HG03175 (cell line): ENCODE results near the gene STX8.

Source experiments
- ATAC-seq: cut with Tn5 transposase; IDR thresholded peaks from one replicate; pipeline ENCODE4 v1.9.1; 2021; ENCODE audit warnings: mild to moderate bottlenecking, moderate library complexity; ENCODE audit not compliant: unreplicated experiment

STX8 gene

DNA sequence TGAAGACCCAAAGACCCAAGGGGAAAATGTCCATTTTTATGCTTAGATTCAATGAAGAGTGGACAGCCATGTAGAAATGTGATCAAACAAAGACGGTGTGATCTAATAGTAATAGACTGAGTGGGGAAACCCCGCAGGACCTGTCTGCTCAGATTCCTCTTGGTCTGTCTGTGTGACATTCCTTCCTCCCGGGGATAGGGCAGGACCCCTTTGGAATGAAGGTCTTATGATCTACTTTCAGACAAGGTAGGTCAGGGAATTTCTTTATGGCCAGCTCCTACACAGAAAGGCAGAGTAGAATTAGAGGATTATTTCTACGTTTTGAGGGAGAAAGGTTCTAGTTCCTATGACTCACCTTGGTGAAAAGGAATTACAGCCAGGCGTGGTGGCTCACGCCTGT lies 267.6 kb downstream of the STX8 start:
- ATAC-seq: no peak

DNA sequence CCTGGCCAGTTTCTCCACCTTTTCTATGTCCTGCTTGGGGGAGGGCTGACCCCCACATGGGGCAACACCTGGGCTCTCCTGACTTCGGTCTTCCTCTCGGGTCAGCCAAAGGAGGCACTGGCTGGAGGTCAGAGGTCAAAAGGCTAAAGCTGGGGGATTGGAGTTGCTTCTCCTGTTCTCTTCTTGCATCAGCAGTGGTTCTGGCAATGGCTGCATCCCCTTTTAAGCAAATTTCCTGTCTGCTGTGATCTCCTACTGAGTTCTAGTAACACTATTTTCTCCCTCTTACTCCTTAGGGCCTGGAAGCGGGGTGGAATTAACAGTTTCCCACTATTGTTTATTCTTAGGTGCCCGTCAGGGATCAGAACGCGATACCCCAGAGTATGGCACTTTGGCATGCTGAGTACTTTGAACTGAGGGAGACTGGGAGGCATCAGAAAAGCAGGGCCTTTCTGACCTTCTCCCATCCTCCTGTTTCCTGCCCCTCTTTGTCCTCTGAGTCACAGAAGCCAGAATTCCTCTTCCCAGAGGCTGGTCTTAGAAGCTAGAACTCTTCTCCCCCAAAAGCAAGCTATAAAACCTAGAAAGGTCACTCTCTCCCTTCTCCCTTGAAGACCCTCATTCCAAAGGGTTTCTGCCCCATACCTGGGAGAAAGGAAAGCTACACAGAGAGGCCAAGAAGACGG lies 268.2 kb downstream of the STX8 start:
- no peak for ATAC-seq

DNA sequence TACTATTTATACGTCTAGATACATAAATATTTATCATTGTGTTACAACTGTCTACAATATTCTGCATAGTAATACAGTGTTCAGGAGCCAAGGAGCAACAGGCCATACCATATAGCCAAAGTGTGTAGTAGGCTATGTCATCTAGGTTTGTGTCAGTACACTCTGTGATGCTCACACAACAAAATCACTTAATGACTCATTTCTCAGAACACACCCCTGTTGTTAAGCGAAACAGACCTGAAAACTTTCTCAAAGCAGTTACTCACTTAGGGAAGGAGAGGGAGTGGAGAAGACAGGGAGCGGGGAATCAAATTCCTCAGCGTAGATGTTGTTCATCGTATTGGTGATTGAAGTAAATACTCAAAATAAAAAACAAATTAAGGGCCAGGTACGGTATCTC lies 269.5 kb downstream of the STX8 start:
- no peak for ATAC-seq

DNA sequence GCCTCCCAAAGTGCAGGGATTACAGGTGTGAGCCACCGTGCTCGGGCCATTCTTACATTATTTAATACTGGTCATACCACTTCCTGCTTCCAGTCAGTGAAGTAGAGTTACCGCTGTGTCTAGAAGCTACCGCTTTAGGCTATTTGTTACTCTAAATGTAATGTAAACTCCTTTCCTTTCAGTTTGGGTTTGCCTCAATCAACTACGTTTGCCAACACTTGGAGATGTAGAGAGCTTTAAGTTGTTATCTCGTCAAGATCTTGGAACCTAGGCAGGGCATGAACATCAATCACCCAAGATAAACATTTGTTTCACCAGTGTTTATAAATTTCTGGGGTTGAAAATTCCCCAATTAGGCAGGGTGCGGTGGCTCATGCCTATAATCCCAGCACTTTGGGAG lies 275.9 kb downstream of the STX8 start:
- no peak for ATAC-seq

DNA sequence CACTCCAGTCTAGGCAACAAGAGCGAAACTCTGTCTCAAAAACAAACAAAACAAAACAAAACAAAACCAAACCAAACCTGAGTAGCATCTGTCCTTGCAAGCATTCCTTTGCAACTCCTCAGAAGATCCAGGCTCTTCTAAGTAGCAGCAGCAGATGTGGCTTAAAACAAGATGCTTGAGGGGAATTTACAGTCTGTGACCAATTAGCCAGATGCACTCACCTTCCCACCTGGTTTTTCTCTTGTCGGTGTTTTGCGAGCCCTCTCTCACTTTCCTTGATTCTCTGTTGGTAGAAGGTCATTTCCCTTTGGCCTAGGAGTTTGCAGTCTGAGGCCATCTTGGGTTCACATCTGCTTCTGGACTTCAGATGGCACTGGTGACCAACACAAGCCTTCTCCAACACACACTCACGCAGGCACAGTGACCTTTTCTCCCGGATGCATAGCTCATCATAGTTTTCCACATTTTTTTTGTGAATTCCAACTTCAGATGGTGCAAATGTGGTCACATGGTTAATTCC lies 276.8 kb downstream of the STX8 start:
- no peak for ATAC-seq

DNA sequence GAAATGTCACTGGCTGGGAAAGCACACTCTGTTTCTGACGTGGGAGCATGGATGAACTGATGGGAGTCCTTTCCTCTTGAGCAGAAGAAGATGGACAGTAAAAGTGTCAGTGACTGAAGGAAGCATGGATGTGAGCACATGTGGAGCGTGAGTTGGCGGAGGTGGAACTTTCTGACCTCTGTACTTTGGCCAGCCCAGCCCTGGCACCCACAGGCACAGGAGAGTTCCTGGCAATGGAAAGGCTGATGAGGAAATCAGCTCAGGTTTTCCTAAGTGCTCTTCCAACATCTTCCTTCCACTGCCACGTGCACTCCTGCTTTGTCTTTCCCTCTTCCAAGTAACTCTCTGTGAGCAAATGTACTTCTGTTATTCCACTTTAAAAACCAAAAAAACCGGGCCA lies 277.5 kb downstream of the STX8 start:
- ATAC-seq: no peak

DNA sequence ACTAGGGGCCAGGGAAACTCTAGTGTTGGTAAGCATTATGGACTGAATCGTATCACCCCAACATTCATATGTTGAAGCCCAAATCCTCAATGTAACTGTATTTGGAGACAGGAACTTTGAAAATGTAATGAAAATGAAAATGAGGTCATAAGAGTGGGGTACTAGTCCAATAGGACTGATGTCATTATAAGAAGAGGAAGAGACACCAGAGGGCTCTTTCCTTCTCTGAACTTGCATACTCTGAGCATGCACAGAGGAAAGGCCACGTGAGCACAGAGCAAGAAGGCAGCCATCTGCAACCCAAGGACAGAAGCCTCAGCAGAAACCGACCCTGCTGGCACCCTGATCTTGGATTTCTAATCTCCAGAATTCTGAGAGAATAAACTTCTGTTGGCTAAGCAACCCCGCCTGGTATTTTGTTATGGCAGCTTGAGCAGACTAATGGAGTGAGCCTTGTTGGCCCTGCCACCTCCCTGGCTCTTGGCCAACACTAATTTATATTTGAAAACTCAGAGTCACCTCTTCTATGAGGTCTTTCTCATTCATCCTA lies 280.9 kb downstream of the STX8 start:
- ATAC-seq: no peak

DNA sequence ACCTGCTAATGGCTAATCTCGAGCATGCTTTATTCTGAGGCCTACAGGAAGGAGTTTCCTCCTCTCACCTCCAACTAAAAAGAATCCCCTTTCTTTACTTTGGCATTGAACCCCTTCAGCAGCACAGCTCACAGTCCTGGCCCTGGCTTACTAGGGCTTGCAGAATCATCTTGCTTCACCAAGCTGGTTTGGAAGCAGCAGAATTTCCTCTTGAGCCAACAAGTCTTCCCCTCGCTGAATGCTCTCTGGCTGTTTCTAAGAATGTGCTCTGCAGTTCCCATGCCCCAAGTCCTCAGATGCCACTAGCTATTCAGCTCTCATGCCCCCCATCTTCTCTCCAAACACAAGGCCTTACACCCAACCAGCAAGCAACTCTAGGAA lies 283.1 kb downstream of the STX8 start:
- ATAC-seq: no peak

DNA sequence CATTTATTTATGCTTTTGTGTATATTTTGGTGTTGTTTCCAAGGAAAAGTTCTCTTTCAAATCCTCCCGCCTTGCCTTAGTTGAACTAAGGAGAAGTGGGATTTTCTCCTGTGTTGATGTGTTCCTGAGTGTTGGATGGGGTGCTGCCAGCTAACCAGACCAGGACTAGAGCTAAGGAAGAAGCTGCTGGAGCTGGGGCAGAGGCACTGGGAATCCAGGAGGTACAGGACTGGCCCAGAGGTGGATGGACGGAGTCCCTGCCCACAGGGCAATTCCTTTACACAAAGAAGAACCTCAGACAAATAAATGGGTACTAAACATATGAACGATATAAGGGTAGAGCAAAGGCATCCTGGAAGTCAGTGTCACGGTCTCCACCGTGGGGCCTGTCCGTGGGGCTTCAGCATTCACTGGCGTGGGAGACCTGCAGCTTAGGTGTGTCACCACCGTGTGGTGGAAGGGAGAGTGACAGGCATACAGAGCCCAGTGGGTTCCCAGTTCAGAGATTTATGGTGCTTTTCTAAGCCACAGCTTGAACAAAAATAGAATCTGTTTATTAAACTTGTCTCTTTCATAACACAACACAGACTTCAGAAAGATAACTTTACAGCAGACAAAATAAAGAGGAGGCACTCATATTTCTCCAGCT lies 283.6 kb downstream of the STX8 start:
- ATAC-seq: no peak

DNA sequence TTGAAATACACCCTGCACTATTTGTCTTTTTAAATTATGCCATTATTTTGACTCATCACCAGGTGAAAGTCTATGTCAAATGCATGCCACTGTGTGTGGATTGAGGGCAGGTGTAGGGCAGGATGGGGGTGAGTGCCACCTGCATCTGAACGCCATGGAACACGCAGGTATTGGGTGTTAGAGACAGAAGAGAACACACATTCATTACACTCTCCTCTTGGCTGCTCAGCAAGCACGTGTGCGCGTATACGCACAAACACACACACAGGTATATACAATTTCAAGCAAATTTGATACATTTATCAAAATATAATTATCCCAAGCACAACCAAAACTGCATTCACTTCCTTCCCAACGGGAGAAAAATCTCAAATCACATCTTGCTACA lies 285.4 kb downstream of the STX8 start:
- ATAC-seq: no peak

DNA sequence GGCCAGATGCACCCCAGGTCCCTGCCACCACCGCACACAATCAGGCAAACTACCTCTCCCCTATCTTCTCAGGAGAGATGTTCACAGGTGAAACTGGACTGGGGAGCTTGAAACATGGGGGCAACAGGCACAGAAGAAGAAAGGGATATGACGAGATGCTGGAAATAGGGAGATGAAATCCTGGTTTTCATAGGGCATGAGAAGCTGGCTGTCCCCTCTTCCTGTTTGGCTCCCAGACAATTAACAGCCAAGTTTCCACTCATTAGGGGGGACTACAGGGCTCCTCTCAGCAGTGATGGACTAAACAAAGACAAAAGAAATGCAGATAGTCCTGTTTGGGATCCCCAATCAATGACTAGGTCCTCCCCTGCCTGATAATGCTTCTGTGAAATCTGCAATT lies 288.3 kb downstream of the STX8 start:
- no peak for ATAC-seq

DNA sequence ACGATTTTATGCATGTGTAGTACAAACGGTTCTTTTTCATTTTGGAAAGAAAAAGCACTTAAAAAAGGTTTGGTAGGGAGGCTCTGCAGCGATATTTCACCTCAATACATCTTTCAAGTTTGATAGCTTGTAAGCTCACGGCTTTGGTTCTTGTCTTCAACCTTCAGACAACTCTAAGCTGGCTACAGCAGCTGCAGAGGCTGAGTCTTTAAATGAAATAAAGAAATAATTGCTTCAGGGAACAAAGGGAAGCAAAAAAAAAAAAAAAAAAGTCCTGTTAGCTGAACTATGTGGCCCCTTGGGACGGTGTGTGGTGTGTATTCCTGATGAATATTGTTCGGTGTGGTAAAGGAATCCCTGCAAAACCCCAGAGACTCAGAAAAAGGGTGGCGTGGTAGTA lies 289.2 kb downstream of the STX8 start:
- ATAC-seq: no peak

DNA sequence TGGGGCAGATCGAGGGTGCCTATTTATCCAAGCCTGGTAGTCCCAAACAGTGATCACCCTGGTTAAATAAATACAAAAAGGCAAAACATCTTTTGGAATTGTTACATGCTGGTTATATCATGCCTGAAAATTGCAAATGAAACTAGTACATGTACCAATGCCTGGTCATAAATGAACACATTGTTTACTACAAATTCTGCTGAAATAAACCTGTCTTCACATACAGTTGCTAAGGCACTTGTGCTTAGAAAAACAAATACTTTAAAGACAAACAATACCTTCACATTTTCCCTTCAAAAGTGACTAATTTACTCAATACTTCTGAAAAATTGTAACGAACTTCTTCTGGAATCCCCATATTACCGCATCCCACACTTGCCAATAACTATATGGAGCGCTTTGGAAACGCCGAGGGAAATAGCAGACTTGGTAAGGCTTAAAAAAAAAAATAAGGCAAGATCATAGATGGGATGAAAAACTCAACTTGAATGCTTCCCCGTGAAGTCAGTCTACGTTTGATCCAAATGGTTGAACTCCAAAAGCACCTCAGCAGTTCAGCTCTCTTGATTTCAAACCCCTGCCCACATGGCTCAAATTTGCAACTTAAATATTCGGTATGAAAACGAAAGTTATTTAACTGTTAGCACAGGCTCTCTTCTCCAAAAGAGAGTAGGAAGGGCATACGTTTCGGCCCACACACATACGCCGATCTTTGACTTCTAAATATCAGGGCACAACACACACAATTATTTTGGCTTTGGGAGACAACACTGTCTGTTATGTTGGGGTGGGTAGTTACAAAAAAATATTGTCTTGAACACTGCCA lies 289.8 kb downstream of the STX8 start:
- no peak for ATAC-seq

DNA sequence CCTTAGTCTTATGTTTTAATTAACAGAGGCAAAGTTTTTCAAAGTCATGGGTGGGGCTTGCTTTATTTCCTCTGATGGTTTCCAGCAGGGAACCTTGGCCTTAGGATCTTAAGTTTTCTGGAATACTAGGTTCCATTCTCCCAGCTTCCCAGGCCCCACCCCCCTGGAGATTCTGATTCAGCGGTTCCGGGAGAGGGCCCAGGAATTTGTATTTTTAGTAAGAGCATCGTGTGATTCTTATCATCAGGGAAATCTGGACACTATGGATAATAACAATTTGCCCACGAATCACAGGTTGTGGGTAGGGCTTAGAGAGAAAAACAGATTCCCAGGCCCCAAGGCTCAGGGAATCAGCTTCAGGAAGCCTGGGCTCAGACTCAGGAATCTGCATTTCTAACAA lies 290.7 kb downstream of the STX8 start:
- no peak for ATAC-seq

DNA sequence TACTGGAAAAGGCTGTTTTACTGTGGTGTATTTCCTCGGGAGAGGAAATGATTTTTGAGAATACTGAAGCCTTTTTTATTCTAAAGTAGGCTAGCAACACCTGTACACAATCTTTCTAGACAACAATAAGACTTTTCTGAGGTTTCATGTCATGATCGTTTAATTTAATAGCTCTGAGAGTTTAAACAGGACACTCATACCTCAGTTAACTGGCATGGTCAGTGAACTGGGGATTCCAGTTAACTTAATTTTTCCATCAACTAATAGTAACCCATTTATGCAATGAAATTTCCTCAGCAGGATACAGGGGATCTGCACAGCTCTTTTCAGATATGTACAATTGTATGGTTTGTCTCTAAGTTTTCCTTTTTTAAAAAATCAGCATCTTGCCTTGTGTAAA lies 291.7 kb downstream of the STX8 start:
- no peak for ATAC-seq

DNA sequence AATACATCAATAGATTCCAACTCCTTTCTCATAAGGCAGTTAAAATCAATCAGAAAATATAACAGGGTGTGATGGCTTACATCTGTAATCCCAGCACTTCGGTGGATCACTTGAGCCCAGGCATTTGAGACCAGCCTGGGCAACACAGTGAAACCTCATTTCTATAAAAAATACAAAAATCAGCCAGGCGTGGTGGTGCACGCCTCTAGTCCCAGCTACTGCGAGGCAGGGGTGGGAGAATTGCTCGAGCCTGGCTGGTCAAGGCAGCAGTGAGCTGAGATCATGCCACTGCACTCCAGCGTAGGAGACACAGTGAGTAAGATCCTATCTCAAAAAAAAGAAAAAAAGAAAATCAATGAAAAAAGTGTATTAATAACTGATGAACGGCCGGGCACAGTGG lies 295.7 kb downstream of the STX8 start:
- no peak for ATAC-seq

DNA sequence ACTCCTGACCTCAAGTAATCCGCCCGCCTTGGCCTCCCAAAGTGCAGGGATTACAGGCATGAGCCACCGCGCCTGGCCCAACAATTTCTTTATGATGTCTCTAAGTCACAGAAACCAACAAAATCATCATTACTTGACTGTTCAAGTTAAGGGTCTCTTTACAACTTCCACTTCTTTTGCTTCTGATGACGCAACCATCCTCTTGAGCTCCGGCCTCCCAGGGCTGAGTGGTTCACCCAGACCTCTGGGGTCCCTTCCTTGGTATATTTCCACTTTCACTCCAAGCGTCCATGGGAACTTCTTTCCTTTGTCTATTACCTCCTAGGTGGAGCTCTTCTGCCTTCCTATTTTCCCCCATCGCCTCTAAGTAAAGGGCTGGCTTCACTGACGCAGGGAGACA lies 300.6 kb downstream of the STX8 start:
- no peak for ATAC-seq

DNA sequence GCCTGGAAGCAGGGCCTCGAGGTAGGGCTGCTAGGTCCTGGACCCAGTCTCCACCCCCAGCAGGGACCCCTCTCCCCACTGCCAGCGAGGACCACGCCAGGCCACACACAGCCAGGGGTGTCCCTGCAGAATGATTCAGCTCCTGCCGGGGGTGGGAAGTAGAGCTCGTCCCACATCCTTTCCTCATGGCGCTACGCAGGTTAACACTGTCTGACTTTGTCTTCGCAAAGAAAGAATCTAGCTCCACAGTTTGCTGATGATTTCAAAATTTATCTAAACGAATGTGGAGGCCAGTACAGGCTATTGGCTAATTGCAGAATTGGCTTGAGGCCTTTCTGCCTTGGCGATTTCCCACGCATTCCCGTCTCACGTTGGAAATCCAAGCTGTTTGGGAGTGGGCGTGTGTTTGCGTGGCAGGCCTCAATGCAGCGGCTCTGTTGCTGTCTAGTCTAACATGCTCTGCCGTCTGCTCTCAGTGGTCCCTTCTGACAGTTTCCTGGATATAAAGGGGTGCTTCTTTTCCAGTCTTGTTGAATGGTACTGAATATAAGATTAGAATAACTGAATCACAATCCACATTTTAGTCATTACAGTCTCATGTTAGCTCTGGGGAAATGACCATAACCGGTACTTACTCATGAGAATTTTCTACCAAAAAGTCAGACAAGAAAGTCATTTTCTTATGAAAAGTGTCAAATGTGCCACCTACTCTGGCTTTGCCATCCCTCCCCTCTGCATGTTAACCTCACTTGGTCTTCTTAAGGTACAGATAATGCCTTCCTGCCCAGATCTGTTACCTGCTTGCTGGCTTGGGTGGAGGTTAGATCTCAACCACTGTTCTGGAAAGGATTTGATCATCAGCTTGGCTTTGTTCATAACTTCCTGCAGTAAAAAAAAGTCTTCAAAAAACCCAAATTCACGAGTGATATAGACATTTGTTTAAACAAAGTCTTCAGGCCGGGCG lies 301.9 kb downstream of the STX8 start:
- no peak for ATAC-seq

DNA sequence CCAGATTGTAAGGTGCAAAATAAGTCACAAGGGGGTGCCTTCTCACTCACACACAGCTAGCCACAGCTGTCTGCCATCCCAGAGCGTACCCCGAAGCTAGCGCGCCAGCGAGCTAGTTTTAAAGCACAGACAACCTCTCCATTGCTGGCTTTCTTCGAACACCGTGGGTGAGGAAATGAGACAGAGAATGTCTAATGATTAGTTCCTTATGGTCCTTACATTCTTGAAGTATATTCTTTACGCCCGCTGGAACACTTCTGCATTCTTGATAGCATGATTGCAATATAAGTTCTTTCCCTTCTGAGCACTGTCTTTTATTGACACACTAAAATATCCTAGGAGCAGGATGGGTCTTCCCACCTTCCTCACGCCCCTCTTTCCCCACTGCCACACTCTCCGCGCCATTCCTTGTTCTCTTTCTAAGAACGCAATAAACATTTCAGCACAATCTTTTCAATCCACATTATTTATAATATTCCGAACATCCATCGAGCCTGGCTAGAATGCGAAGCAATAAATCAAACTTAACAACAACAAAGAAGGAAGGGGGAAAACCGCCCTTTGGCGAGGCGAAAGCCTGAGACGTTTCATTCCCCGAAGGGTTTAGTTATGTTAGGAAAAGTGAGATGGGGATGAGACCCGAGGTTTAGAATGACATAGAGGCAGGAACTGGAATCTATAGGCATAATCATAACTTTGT lies 303.0 kb downstream of the STX8 start:
- no peak for ATAC-seq

DNA sequence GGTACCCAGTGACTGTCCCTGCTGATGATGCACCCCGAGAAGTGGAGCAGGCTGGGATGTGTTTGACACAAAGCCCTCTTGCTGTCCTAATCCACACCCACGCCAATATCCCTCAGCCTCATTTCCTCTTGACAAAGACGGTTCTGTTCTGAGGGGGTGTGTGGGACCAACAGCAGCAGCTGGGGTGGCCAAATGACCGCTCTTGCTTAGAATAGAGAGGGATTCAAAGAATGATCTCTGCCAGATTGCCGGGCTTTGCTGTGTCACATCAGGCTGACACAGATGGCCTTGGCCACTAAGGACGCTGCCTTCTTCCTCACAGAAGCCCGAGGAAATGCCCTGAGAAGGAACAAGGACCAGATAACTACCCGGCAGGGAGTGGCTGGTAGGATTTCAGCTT lies 303.6 kb downstream of the STX8 start:
- no peak for ATAC-seq
